NT2/D1 (cell line): ENCODE measurements around the gene RPL10A.

ENCODE experiments used
- SUZ12 ChIP-seq: IDR thresholded peaks from 2 replicates; pipeline ENCODE4 v1.6.1; 2011; ENCODE audit not compliant: insufficient read length, insufficient read depth; ENCODE audit errors: extremely low read depth
- YY1 ChIP-seq: IDR thresholded peaks from 2 replicates; pipeline ENCODE4 v1.6.1; 2011; ENCODE audit not compliant: insufficient read length, insufficient read depth

DNA sequence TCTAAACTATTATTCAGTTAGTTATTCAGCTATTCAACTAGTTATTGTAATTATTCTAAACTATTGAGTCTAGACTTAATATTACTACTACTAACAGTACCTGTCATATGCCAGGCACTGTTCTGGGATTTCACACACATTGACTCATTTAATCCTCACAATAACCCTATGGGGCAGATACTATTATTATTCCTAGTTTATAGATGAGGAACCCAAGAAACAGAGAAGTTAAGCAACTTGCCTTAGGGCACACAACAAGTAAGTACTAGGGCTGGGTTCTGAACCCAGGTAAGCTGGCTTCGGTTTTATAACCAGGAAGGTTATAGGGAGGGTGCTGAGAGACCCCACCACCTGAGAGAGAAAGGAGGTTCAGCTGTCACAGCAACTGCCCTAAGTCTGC is 20.9 kb downstream of the RPL10A start:
- TF ChIP-seq YY1, result no peak
- TF ChIP-seq SUZ12, result no peak
